ENCODE measurements around the gene BAG5.

BAG5 gene

DNA sequence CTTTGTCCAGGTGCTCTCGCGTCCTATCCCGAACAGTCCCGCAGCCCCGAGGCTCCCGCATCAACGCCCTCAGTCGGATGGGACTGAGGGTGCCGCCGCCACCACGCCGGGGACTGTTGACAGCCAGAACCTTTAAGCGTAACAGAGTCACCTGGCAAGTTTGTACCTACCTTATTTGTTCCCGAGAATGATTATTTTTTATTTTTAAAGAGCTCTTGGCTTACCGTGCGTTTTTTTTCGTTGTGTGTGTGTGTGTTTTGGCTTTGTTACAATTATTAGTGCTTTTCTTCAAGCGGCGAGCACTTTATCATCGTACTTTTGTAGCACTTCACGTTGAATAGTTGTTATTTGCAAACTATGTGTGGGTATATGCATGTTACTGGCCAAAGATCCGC, 766 bp upstream of the BAG5 start:
- DNase-seq = no peak

DNA sequence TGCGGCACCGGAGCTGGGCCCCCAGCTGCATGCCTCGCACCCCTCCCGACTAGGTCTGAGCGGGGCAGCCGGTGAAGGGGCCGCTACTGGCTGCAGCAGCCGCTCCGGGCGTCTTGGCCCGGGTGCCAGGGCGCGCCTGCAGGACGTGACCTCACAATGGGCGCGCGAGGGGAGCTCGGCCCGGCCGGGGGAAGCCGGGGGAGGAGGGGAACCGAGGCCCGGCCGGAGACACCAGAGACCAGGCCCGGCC, 353 bp downstream of the BAG5 start:
- no peak for DNase-seq

DNA sequence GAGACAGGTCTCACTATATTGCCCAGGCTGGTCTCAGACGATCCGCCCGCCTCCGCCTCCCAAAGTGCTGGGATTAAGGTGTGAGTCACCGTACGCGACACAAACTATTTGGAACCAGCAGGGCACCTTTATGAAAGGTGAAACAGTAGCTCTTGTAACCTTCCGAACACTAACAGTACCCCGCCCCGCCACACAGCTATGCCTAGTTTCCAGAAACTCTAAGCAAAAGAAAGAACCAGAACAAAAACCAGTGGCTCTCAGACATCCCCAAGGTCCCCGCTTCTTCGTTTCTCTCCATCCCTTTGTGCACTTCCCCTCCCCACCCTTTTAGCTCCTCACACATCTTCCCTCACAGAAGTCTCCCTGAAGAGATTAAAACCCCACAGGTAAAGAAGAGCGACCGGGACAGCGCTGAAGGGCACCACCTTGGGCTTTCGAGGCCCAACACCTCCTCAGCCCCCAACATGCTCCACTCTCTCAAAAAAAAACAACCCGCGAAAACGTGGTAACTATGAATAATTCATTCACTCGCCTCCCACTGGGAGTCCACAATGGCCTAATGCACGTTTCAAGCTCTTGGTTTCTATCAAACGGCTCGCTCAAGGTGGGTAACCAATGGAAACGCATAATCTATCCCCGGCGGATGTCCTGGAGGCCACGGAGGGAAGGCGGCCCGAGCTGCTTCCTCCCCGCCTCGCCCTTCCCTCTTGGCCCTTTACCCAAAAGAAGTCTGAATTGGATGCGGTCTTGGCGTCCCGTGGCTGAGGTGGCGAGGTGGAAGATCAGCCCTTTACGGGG, 877 bp downstream of the BAG5 start:
- peak in 1 of 2 experiments; percentile 29 for DNase-seq

DNA sequence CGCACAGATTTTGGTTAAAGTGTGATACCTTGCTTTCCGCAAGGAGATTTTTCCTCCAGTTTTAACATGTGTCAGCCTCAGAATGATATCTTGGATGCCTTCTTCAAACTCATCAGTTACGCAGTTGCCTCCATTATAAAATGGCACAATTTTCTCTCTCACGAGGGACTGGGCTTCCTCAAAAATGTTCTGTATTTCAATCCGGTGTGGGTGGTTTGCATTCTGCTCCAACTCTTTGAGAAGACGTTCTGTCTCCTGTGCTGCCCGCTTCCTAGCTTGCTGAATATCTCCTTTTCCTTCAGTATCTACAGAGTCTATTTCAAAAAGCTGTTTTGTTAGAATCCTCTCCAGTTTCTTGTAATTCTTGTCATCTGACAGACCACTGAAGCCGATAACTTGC, 1.8 kb downstream of the BAG5 start:
- DNase-seq = no peak

DNA sequence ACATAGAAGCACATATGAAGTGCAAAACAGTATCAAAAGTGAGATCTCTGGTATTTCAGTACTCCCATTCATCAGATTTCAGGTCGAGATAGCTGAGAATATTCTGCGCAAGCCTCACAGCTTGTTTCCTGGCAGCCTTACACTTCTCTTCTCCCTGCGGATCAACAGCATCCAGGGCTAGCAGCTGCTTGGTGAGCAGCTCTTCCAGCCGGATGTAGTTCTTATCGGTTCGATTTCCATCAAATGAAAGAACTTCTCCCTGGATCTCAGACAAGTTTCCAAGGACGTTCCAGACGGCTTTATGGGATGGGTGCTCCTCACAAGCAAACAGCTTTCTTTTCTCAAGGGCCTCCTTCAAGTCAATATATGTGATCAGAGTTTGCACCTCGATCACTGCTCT, 2.7 kb downstream of the BAG5 start:
- DNase-seq = no peak

DNA sequence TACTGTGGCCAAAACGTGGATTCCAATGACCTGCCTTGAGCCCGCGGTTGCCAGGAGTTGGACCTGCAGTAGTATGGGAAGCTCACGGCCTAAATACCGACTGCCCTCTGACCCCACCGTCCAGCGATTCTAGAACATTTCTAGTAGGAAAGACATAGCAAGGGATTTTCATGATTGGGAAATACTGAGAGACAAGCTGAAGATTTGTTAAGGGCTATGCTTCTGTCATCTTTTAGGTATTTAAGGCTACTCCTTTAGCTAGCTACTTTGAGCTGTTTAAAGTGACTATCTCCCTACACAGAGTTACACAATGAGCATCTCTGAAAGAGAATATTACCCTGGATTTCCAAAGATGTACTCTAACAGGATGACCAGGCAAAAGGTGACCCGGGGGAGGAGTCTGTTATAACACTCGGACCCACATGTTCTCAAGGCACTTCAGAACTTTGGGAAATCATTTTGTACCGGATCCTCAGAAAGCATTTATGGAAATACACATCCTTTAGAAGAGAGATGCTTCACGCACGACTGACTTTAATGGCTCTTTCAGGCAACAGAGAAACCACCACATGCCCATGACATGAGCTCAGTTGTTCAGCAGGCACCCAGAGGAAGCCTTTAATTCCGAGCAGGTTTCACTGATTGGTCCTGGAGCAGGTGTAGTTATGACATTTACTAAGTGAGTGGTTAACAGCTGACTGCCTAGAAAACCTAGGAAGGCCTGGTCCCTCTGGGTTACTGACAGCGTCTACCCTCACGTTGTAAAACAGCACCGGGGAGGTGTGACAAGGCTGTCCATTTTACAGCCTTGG, 4.2 kb downstream of the BAG5 start:
- DNase-seq = peak; percentile 75 to 81

DNA sequence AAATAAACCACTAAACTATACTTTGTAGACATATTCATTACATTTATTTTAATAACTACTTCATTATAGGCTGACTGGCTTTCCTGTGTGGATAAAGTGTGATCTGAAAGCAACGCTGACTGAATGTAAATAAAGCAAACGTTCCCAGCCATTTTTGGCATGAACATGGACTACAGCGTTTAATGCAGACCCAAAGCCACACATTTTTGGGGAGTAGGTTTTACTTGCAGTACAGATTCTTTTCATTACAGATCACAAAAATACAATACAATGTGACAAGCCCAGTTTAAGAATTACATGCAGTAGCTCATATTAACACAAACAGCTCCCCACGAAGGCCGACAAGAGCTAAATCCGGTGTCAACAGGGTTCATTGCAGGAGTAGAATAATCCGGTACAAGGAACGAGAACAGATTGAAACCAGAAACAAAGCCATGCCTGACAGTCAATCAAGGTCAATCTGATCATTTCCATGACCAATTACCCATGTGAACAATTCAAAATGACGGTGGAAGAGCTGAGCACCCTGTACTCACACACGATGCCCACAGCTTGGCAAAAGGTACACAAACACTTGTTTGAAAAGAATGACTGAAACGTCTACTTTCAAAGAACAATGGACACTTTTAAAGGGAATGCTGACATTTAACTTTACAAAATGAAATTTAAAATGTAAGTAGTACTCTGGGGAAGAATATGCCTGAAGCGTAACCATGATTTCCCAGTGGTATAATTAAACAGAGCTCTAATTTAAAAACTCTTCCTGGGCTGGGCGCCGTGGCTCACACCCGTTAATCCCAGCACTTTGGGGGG, 5.3 kb downstream of the BAG5 start:
- no peak for DNase-seq

DNA sequence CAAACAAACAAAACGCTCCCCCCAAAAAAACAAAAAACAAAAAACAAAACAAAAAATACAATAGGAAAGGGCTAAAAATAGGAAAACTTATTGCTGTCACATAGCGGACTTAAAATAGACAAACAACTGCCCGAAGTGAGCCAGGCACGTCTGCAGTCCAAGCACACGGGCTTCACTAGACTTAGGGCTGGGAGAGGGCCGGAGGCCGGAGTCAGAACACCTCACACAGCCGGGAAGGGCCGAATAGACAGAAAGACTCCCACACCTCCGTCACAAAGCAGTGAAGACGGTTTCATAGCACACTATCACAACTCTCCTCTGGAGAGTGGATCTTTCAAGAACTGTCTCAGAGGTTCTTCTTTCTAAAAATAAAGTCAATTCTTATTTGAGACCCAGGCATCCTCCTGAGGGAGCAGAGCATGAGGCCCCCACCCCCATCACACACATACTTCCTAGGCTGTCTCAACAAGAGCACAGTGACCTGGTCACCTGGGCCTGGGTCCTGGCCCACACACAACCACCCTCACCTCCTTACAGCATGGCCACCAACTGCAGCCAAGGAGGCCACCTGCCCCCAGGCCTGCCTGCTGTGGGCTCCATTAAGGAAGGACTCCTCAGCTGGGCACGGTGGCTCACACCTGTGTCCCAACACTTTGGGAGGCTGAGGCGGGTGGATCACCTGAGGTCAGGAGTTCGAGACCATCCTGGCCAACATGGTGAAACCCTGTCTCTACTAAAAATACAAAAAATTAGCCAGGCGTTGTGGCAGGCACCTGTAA, 6.7 kb downstream of the BAG5 start:
- DNase-seq = no peak

DNA sequence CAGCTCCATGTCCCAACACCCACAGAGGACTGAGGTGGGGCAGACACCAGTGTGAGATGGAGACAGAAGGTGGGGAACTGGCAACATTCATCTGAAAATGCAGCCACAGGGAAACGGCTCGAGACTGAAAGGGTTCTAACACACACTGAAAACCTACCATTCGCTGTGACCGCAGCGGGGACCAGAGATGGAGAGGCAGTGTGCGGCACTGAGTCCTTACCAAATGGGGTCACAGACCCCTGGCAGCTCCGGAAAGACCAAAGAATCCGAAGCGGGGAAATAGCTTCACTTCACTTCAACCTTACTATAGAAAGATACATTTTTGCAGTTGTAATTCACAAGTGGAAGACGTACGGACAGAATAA, 9.6 kb downstream of the BAG5 start:
- no peak for DNase-seq

DNA sequence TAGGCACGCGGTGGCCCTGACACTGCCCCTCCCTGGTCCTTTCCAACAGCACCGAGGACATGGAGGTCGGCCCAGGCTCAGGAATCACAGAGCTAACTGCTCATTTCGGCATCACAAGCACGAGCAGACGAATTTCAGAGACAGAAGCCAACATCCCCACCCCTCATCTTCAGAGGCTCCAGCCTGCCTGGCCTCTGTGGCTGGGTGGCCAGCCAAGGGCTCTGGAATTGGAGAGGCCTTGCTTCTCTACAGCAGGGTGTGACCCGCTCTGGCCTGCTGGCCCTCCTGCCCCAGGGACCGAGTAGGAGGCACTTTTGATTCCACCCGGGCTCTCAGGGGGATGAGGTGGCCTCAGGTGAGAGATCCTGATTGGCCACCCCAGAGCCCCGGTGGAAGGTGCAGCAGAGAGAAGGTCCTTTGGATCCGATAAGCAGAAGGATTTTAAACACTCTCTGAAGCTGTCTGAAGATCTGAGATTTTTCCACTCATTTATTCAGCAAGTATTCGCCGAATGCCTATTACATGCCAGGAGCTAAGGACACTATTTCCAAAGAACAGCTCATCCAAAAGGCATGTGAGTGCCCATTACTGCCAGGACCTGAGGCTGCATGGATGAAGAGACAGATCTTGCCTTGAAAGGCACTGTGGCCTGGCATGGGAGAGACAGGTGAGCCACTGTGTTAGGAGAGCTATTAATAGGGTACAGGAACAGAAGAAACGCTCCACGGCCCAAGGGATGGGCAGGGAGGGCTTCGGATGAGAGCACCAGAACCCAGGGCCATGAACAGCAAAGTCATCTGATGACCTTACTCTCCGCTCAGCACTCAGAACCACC, 10.2 kb downstream of the BAG5 start:
- DNase-seq = no peak

DNA sequence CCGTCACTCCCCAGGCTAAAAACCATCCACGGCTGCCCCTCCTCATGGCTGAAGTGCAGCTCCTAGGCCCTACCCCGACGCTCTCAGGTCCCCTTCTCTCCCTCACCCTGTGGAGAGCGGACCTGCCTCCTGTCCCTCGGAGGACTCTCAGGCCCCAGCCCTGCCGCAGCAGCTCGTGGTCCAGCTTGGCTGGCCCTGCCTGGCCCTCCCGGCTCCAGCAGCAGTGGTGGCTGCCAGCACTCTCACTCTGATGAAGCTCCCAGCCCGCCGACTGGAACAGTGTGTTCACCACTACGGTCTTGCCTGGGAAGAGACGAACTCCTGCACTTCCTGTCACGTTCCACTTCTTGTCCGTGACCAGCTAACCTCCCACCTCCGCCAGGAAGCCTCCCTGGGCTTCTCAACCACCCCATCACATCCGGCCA, 11.1 kb downstream of the BAG5 start:
- no peak for DNase-seq

DNA sequence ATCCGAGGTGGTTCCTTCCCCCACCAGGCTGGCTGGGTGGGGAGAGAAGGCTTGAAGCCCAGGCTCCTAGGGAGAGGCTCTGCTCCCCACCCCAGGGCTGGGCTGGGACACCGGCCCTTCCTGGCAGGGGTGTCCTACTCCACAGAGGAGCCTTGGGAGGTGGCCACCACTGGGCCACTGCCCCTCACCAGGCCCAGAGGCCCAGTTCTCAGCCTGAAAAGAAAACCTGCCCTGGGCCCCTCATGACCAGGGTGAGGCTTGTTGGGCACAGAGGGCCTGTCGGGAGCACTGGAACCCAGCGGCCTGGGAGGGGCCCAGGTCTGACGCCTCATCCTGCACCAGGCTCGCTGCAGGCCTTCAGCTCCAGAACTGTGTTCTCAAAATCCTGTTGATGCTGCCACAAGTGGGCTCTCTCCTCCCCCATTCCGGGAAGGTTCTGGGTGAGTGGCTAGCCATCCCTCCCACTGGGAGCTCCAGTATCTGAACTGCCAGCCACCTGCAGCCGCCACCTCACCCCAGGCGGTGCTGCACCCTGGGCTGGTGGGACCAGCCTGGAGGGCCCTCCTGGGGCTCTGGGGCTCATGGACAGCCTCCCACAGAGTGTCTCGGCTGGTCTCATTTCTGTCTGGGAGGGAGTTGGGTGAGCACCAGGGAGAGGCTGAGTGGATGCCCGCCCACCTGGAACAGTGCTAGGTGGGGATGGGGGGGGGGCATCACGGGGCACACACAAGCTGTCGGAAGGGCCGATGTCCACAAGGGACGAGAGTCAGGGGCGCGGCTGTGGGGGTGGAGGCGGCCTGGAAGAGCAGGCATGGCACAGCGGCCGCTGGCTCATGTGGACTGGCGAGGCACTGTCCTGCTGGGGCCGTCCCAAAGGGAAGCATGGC, 11.8 kb downstream of the BAG5 start:
- peak; percentile 15 to 74 for DNase-seq

DNA sequence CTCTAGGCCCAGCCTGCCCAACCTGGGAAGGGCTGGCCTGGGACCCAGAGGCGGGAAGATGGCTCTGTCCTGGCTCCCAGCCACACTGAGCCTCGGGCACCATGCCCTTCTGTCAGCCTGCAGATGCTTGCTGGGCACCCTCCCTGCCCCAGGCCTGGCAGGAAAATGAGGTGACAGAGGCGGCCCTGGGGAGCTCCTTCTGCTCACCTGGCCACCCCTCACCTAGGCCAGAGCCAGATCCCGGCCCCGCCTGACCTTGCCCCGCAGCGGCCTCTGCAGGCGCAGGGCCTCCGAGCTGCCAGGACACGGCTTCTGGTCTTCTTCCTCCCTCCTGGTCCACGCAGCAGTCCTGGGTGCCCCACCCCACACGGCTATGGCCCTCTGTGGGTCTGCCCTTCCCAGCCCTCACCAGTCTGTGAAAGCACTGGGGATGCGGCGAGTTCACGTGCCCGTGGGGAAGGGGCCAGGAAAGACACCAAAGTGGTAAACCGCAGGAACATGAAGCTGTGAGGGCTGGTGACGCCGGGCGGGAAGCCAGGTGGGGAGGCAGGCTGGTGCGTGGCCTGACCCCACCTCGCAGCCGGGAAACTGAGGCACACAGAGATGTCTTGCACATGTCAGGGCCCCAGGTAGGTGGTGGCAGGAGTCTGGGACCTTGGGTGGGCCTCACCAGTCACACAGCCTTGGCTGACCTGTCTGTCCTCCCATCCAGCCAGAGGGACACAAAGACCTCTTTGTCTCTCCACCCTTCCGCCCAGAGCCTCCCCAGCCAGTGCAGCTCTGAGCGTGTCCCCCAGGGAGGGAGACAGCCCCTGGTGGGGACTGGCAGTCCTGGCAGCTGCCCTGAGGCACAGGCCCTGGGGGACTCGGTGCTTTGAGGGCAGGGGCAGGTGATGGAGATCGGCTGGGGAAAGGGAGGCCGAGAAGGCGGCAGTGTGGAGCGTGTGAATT, 12.8 kb downstream of the BAG5 start:
- peak; percentile 83 to 90 for DNase-seq

DNA sequence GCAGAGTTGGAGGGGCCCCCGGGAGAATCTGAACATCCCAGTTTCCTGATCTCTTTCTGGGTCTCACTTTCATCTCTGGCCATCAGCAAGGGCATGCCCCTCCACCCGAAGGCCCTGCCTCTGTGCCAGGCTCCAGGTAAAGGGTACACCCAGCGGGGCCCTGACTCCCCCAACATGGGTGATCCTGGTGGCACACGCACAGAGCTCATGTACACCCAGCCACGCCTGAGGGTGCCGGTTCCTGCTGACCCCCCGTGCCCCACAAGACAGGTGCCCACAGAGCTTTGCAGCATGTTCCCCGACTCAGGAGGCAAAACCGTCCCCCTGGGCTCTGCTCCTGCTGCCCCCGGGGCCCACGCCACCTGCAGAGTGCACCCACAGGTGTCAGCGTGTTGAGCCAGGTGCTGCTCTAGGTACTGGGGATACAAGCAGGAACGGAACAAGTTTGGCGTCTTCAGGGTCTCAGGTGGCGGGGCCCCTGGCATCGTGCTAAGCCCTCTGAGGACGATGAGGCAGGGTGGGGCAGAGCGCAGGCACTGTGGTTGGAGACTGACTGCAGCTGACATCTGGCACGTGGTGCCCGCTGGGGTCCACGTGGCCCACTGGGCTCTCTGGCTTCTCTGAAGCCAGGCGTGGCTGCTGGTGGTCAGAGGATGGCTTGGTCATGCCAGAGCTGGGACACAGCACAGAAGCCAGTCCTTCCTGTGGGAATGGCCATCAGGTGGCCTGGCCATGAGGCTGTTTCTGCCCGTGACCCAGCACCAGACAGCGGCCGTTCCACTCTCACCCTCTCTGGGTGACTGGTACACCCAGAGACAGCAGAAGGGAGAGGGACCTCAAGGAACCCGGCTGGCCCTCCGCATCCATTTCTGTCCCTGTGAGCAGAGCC, 13.8 kb downstream of the BAG5 start:
- DNase-seq = no peak

DNA sequence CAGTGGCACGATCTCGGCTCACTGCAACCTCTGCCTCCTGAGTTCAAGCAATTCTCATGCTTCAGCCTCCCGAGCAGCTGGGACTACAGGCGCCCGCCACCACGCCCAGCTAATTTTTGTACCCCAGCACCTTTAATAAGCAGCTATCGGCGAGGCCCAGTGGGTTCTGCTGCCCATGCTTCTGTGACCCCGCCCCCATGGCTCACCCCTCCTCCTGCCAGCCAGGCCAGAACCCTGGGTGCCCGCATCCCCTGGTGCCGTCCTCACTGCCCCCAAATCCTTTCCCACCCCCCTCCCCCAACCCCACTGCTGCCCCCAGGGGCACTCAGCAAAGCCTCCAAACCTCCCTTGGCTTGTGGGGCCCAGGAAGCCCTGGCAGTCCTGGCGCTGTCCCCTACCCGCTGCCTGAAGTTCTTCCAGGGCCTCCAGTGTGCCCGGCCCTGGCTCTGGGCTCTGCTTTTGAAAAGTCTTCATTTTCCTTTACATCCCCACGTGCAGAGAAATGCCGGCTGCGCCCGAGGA, 14.5 kb downstream of the BAG5 start:
- DNase-seq = no peak

DNA sequence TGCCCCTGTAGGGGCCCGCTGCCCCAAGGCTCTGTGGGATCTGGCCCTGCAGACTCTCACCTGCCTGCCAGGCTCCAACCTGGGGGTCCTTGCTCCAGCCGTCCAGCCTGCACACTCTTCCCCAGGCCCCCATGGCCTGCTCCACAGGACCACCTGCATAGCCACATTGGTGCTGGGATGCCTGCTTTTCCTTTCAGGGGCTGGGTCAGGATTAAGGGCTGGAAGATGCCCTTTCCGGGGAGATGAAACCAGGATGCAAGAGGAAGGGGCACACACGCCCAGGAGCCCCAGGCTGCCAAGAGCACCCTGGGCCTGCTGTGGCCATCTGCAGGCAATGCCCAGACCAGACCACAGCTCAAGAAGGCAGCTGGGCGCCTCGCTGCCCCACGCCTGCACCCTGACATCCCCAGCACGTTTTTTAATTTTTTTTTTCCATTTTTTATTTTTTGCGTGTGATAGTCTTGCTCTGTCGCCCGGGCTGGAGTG, 15.0 kb downstream of the BAG5 start:
- DNase-seq = no peak

DNA sequence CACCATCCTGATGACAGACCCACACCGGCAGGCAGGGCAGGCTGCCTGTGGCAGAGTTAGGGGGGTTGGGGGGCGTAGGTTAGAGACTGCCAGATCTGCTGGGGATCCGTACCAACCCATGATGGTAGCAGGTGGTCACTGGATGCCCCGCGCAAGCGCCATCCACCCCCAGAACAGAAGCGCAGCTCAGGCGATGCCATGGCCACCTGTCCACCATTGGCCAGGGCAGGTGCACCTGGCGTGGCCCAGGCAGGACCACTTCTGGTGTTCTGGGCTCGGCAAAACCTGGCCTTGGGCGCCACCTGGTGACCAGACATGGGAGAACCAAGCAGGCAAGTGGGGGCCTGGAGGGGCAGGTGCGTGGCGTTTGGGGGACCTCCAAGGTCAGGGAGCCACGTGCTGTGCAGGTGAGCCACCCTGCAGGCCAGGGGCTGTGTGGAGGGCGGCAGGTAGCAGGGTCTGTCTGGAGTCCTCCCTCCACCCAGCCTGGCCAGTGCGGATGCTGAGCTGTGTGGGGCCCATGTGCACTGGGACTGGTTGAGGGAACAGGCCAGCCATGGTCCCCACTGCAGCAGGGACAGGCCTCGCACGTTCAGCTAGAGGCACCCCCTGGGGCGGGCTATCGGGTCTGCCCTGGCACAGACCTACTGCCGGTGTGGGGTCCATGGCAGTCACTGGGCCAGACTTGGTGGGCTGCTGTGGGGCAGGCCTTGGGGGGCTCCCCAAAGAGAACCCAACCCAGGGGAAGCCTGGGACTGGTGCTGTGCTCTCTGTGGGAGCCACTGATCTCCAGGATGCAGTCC, 15.6 kb downstream of the BAG5 start:
- peak; percentile 54 to 74 for DNase-seq
